A673 (cell line): ENCODE data around the gene PPARG. TPM values are rescaled to one million over a fixed set of nuclear protein-coding genes. Genes with fewer than 3 reads are reported as not detected.

Source experiments
- BruUV-seq: library from RNA; stranded (reverse); fragments of 400-500 nt; replicated peaks from 2 replicates; lab custom pipeline; 2021; lab: Mats Ljungman, UMichigan
- CTCF ChIA-PET: fragments of 300-600 bp; sonication (Branson Sonifier 250); formaldehyde crosslinking; loops from one replicate; lab custom pipeline; 2022; ENCODE audit warnings: antibody characterized with exemption; lab: Charles Lee
- POLR2A ChIA-PET: fragments of 300-600 bp; sonication (Branson Sonifier 250); formaldehyde crosslinking; loops from one replicate; lab custom pipeline; 2022; ENCODE audit warnings: antibody characterized with exemption; ENCODE audit not compliant: low non-redundant PET; lab: Charles Lee
- DNase-seq: peaks from one replicate; pipeline ENCODE4 v3.0.0-alpha.2; 2015; ENCODE audit warnings: low spot score
- H3K27ac ChIP-seq: fragments of 200-600 bp; sonication (generic); 2 replicates; pipeline ENCODE4 v1.5.1; 2016; ENCODE audit warnings: mixed run types, low read depth, mild to moderate bottlenecking, mixed read lengths, antibody characterized with exemption, low read length; ENCODE audit not compliant: poor library complexity, severe bottlenecking
- H3K27me3 ChIP-seq: fragments of 200-600 bp; sonication (generic); replicated peaks from 2 replicates; pipeline ENCODE4 v1.6.1; 2017; ENCODE audit warnings: mixed run types, low read depth, mild to moderate bottlenecking, mixed read lengths, antibody characterized with exemption, low read length; ENCODE audit not compliant: insufficient read depth, poor library complexity
- H3K36me3 ChIP-seq: fragments of 200-600 bp; sonication (generic); 2 replicates; pipeline ENCODE4 v1.6.1; 2016; ENCODE audit warnings: mixed run types, mild to moderate bottlenecking, mixed read lengths, antibody characterized with exemption, low read length; ENCODE audit not compliant: insufficient read depth, poor library complexity, severe bottlenecking
- H3K4me1 ChIP-seq: fragments of 200-600 bp; sonication (generic); 2 replicates; pipeline ENCODE4 v1.6.1; 2017; ENCODE audit warnings: mixed run types, mild to moderate bottlenecking, mixed read lengths, antibody characterized with exemption, low read length; ENCODE audit not compliant: insufficient read depth, poor library complexity, severe bottlenecking
- H3K4me3 ChIP-seq: fragments of 200-600 bp; sonication (generic); 2 replicates; pipeline ENCODE4 v1.5.1; 2016; ENCODE audit warnings: low read depth, mixed run types, mild to moderate bottlenecking, mixed read lengths, low read length; ENCODE audit not compliant: poor library complexity, severe bottlenecking
- H3K9me3 ChIP-seq: fragments of 200-600 bp; sonication (generic); 2 replicates; pipeline ENCODE4 v1.6.1; 2016; ENCODE audit warnings: mixed run types, low read depth, mild to moderate bottlenecking, mixed read lengths, antibody characterized with exemption, low read length; ENCODE audit not compliant: poor library complexity, severe bottlenecking
- CTCF ChIP-seq: fragments of 300-800, 200-600 bp; sonication (generic); conservative IDR thresholded peaks from 2 replicates; pipeline ENCODE4 v1.5.1; 2017; ENCODE audit warnings: low read depth, mild to moderate bottlenecking, antibody characterized with exemption, low read length, moderate library complexity, mixed read lengths
- EZH2 ChIP-seq: fragments of 200-600 bp; sonication (generic); IDR thresholded peaks from 2 replicates; pipeline ENCODE4 v1.6.1; 2017; ENCODE audit warnings: borderline replicate concordance, low read depth, mild to moderate bottlenecking, mixed read lengths, antibody characterized with exemption, low read length; ENCODE audit not compliant: poor library complexity, severe bottlenecking
- intact Hi-C: fragments of 100-400 bp; cut with micrococcal nuclease; formaldehyde crosslinking; loops from one replicate; pipeline ENCODE4 v1.10.0; 2022; ENCODE audit not compliant: unreplicated experiment
- total RNA-seq: library from RNA; stranded (reverse); gene quantifications from 2 replicates; pipeline ENCODE4 v1.2.3, GENCODE V29; 2021

Gene PPARG
- total RNA-seq, 1 experiment from 2014 or later = 0.62 TPM

- CTCF ChIA-PET = interaction anchor here (0.6 to 2.7 kb wide), 13 partner anchors 10 to 1115 kb away, joined by 3 to 35 read pairs (median 3); no protein-coding TSS in a partner anchor
- peak; percentile 64 for DNase-seq
- TF ChIP-seq CTCF = peak; percentile 78
- TF ChIP-seq EZH2 = no peak
- no peaks in the 10 kb centered on the region for H3K36me3 ChIP-seq
- H3K4me1 ChIP-seq = peaks cover 6% of the 10 kb centered on the region
- H3K4me3 ChIP-seq = no peak overlapping the region
- no peaks in the 10 kb centered on the region for H3K9me3 ChIP-seq
- no peaks in the 10 kb centered on the region for H3K27me3 ChIP-seq
- intact Hi-C loops = loop anchor here (1.0 kb wide), 1 partner anchor 345 kb away; no protein-coding TSS in a partner anchor
- POLR2A ChIA-PET = no interaction called here
- no peak overlapping the region for H3K27ac ChIP-seq
- BruUV-seq = no TSS peak
Measured at GRCh38 chr3:12479919-12480427, 191.1 kb downstream of the PPARG start.

GRCh38 chr3:12483410-12483809 is 194.5 kb downstream of the PPARG start:
- ChIA-PET POLR2A (no interaction called here), CTCF (no interaction called here)
- Histone ChIP-seq H3K27me3 (no peaks in the 10 kb centered on the region), H3K27ac (no peak overlapping the region), H3K9me3 (no peaks in the 10 kb centered on the region), H3K4me1 (peaks cover 12% of the 10 kb centered on the region), H3K36me3 (no peaks in the 10 kb centered on the region), H3K4me3 (peak overlapping the region; percentile 93)
- DNase-seq = peak; percentile 17
- intact Hi-C loops = loop anchor here (1.0 kb wide), 1 partner anchor 344 kb away; no protein-coding TSS in a partner anchor
- TF ChIP-seq EZH2 = no peak
- no peak for TF ChIP-seq CTCF
- no TSS peak for BruUV-seq

GRCh38 chr3:12483872-12484197 is 195.0 kb downstream of the PPARG start:
- DNase-seq = no peak
- TF ChIP-seq CTCF = no peak
- TF ChIP-seq EZH2 = no peak
- H3K4me1 ChIP-seq = peaks cover 12% of the 10 kb centered on the region
- CTCF ChIA-PET = no interaction called here
- H3K36me3 ChIP-seq = no peaks in the 10 kb centered on the region
- no peaks in the 10 kb centered on the region for H3K27me3 ChIP-seq
- no peaks in the 10 kb centered on the region for H3K9me3 ChIP-seq
- H3K27ac ChIP-seq = no peak overlapping the region
- POLR2A ChIA-PET = interaction anchor here (0.6 to 0.9 kb wide), 2 partner anchors 13 to 180 kb away, joined by 4 read pairs; no protein-coding TSS in a partner anchor
- H3K4me3 ChIP-seq = peak overlapping the region; percentile 93
- BruUV-seq = no TSS peak
- intact Hi-C loops = loop anchor here (1.0 kb wide), 1 partner anchor 345 kb away; no protein-coding TSS in a partner anchor

Other genes starting within 250 kb of the PPARG start
- 10.2 and 13.3 TPM in 2 replicates for gene TIMP4, start 130.2 kb upstream of the PPARG start, total RNA-seq
- 34.5 TPM in 2 replicates for gene TSEN2, start 195.4 kb downstream of the PPARG start, total RNA-seq